Progenitor cell of endocrine pancreas (in vitro differentiated cells): Measurements from ENCODE around the gene FIBCD1. TPM values are rescaled to one million over a fixed set of nuclear protein-coding genes. Genes with fewer than 3 reads are reported as not detected.

ENCODE experiments used
- DNase-seq: peaks from one replicate; pipeline ENCODE4 v3.0.0; 2021; ENCODE audit warnings: low spot score; ENCODE audit not compliant: unreplicated experiment
- H3K27ac Mint-ChIP-seq: 2 replicates; pipeline ENCODE4 v1.8.0; 2021; ENCODE audit warnings: mild to moderate bottlenecking, moderate library complexity, mixed read lengths
- H3K27me3 Mint-ChIP-seq: 2 replicates; pipeline ENCODE4 v1.8.0; 2021; ENCODE audit warnings: mixed read lengths
- H3K36me3 Mint-ChIP-seq: 2 replicates; pipeline ENCODE4 v1.8.0; 2022; ENCODE audit warnings: mixed read lengths; ENCODE audit not compliant: insufficient read depth
- H3K4me1 Mint-ChIP-seq: 2 replicates; pipeline ENCODE4 v1.8.0; 2021; ENCODE audit warnings: low read depth, mixed read lengths
- H3K4me3 Mint-ChIP-seq: 2 replicates; pipeline ENCODE4 v1.8.0; 2021; ENCODE audit warnings: low read depth, mild to moderate bottlenecking, moderate library complexity, mixed read lengths
- H3K9me3 Mint-ChIP-seq: 2 replicates; pipeline ENCODE4 v1.8.0; 2021; ENCODE audit warnings: low read depth, mixed read lengths
- total RNA-seq: library from RNA; stranded (reverse); gene quantifications from 2 replicates; pipeline ENCODE4 v1.2.1, GENCODE V29; 2021
- TF ChIP-seq, protein P1 (sequence below): fragments of 200-600 bp; sonication (generic); IDR thresholded peaks from one replicate; pipeline ENCODE4 v1.5.0; 2021; ENCODE audit warnings: antibody characterized with exemption, mild to moderate bottlenecking; ENCODE audit not compliant: unreplicated experiment

FIBCD1 gene
- total RNA-seq, 1 donor from 2014 or later, result not detected

- no peak for DNase-seq
- H3K9me3 Mint-ChIP-seq, result no peaks in the 10 kb centered on the region
- H3K27ac Mint-ChIP-seq, result no peak overlapping the region
- peaks cover 2% of the 10 kb centered on the region for H3K4me1 Mint-ChIP-seq
- no peaks in the 10 kb centered on the region for H3K36me3 Mint-ChIP-seq
- H3K4me3 Mint-ChIP-seq, result no peak overlapping the region
- H3K27me3 Mint-ChIP-seq, result peaks cover 61% of the 10 kb centered on the region
- TF ChIP-seq, protein P1, sequence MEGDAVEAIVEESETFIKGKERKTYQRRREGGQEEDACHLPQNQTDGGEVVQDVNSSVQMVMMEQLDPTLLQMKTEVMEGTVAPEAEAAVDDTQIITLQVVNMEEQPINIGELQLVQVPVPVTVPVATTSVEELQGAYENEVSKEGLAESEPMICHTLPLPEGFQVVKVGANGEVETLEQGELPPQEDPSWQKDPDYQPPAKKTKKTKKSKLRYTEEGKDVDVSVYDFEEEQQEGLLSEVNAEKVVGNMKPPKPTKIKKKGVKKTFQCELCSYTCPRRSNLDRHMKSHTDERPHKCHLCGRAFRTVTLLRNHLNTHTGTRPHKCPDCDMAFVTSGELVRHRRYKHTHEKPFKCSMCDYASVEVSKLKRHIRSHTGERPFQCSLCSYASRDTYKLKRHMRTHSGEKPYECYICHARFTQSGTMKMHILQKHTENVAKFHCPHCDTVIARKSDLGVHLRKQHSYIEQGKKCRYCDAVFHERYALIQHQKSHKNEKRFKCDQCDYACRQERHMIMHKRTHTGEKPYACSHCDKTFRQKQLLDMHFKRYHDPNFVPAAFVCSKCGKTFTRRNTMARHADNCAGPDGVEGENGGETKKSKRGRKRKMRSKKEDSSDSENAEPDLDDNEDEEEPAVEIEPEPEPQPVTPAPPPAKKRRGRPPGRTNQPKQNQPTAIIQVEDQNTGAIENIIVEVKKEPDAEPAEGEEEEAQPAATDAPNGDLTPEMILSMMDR, result no peak
Observed at GRCh38 chr9:130934246-130934645, 4.8 kb downstream of the FIBCD1 start.

- no peak for DNase-seq
- H3K4me1 Mint-ChIP-seq, result no peaks in the 10 kb centered on the region
- H3K4me3 Mint-ChIP-seq, result no peak overlapping the region
- peaks cover 57% of the 10 kb centered on the region for H3K27me3 Mint-ChIP-seq
- TF ChIP-seq, protein P1, result no peak
- no peaks in the 10 kb centered on the region for H3K9me3 Mint-ChIP-seq
- H3K27ac Mint-ChIP-seq, result no peak overlapping the region
- H3K36me3 Mint-ChIP-seq, result no peaks in the 10 kb centered on the region
Observed at GRCh38 chr9:130933114-130934046, 5.7 kb downstream of the FIBCD1 start.

GRCh38 chr9:130932255-130933079 lies 6.6 kb downstream of the FIBCD1 start:
- Mint-ChIP-seq H3K27ac (no peak overlapping the region), H3K4me1 (no peaks in the 10 kb centered on the region), H3K36me3 (no peaks in the 10 kb centered on the region), H3K27me3 (peaks cover 54% of the 10 kb centered on the region), H3K9me3 (no peaks in the 10 kb centered on the region), H3K4me3 (no peak overlapping the region)
- no peak for DNase-seq
- TF ChIP-seq, protein P1, result no peak

- Mint-ChIP-seq H3K27ac (no peak overlapping the region), H3K36me3 (no peaks in the 10 kb centered on the region), H3K27me3 (peaks cover 46% of the 10 kb centered on the region), H3K9me3 (no peaks in the 10 kb centered on the region), H3K4me1 (no peaks in the 10 kb centered on the region), H3K4me3 (no peak overlapping the region)
- TF ChIP-seq, protein P1, result no peak
- DNase-seq, result no peak
Observed at GRCh38 chr9:130931508-130932254, 7.4 kb downstream of the FIBCD1 start.

DNA sequence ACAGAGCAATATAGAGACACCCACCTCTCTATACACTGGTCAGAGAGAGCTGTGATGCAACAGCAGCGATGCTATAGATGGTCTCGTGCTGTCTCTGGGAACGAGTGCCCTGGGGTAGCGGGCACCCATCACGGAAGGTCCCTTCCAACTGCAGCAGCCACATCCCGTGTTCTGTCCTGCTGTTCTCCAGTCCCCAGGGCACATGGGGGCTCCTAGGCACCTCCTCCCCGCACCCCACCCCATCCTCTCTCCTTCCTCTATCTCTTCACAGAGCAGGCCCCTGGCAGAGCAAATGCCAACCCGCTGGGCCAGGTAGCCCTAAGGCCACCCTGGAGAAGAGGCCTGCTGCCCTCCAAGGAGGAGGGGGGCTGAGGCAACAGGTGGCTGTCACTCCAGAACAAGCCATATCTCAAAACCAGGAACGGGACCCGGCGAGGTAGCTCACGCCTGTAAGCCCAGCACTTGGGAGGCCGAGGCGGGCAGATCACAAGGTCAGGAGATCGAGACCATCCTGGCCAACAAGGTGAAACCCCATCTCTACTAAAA lies 8.2 kb downstream of the FIBCD1 start:
- Mint-ChIP-seq H3K27me3 (peaks cover 38% of the 10 kb centered on the region), H3K9me3 (no peaks in the 10 kb centered on the region), H3K36me3 (no peaks in the 10 kb centered on the region), H3K27ac (no peak overlapping the region), H3K4me1 (no peaks in the 10 kb centered on the region), H3K4me3 (no peak overlapping the region)
- TF ChIP-seq, protein P1, result no peak
- DNase-seq, result no peak
